Esophagus squamous epithelium (tissue), 5 donors: Measurements from ENCODE around the gene ENDOU. TPM values are rescaled to one million over a fixed set of nuclear protein-coding genes. Genes with fewer than 3 reads are reported as not detected.
A peak's percentile ranks its signal among the peaks of the same experiment; 100 is the strongest.

Experiments used
- DNase-seq: peaks from one replicate; lab custom pipeline; 2025; lab: John Stamatoyannopoulos, UW
- H3K27ac ChIP-seq, 4 donors: fragments of 200-600 bp; sonication (generic); one replicate each; pipeline ENCODE4 v1.5.1; 2016 to 2019; ENCODE audit warnings: mild to moderate bottlenecking in 1 of 4
- H3K27me3 ChIP-seq, 4 donors: fragments of 200-600 bp; sonication (generic); 1 replicate in 3 of 4; 2 replicates in 1 of 4; pipeline versions ENCODE4 v1.5.1 to v1.6.0; 2017 to 2021; ENCODE audit warnings: antibody characterized with exemption in 1 of 4
- H3K36me3 ChIP-seq, 3 donors: fragments of 200-600 bp; sonication (generic); one replicate each; pipeline ENCODE4 v1.5.1; 2016 to 2019
- H3K4me1 ChIP-seq, 3 donors: fragments of 200-600 bp; sonication (generic); one replicate each; pipeline ENCODE4 v1.5.1; 2017 to 2019
- H3K4me3 ChIP-seq, 4 donors: fragments of 200-600 bp; sonication (generic); 1 replicate in 3 of 4; 2 replicates in 1 of 4; pipeline ENCODE4 v1.5.1; 2016 to 2019; ENCODE audit warnings: mild to moderate bottlenecking in 2 of 4, moderate library complexity in 1 of 4
- H3K9me3 ChIP-seq, 3 donors: fragments of 200-600 bp; sonication (generic); one replicate each; pipeline ENCODE4 v1.5.1; 2016 to 2019
- POLR2A ChIP-seq, 4 donors: fragments of 450-650 bp; IDR thresholded peaks; one replicate each; pipeline ENCODE4 v1.6.1; 2017; ENCODE audit warnings: antibody characterized with exemption in 4 of 4, mild to moderate bottlenecking in 4 of 4, moderate library complexity in 3 of 4
- WGBS, 2 donors: methylation state at CpG; one replicate each; pipeline ENCODE4 v1.1.5; 2018; 5-methylcytosine and 5-hydroxymethylcytosine counted together
- intact Hi-C: fragments of 100-400 bp; cut with DNase I; formaldehyde crosslinking; loops from one replicate; pipeline ENCODE4 v1.15.0; 2022
- total RNA-seq, 4 donors: library from RNA; depleted of rRNA; stranded (reverse); fragments of >200 nt; gene quantifications; one replicate each; pipeline ENCODE4 v1.1.0, GENCODE V29; 2016
- TF ChIP-seq, protein P1 (sequence below), 6 experiments: fragments of 450-650 bp in 4 of 6; fragments of 200-600 bp in 2 of 6; sonication (generic) in 2 of 6; IDR thresholded peaks; one replicate each; pipeline ENCODE4 v1.5.1; 2016 to 2019; ENCODE audit warnings: antibody characterized with exemption in 6 of 6, mild to moderate bottlenecking in 4 of 6, moderate library complexity in 4 of 6
- donor health status: DM: yes; HTN: yes; CAD: no.

Gene ENDOU
- total RNA-seq, 4 donors from 2014 or later: 39.8 to 112 (median 46.3) TPM

- Histone ChIP-seq H3K4me1 (peaks cover 54 to 77% (median 62%) of the 10 kb centered on the region in 3 donors), H3K4me3 (peak overlapping the region; percentile 54 to 77 (median 72)), H3K27me3 (no peaks in the 10 kb centered on the region), H3K27ac (peak overlapping the region; percentile 90 to 93 (median 91)), H3K36me3 (no peaks in the 10 kb centered on the region), H3K9me3 (no peaks in the 10 kb centered on the region)
- intact Hi-C loops: no loop called here
- no peak for DNase-seq
- no peak for TF ChIP-seq POLR2A (IDR thresholded peaks at IDR 0.05)
- TF ChIP-seq, protein P1, sequence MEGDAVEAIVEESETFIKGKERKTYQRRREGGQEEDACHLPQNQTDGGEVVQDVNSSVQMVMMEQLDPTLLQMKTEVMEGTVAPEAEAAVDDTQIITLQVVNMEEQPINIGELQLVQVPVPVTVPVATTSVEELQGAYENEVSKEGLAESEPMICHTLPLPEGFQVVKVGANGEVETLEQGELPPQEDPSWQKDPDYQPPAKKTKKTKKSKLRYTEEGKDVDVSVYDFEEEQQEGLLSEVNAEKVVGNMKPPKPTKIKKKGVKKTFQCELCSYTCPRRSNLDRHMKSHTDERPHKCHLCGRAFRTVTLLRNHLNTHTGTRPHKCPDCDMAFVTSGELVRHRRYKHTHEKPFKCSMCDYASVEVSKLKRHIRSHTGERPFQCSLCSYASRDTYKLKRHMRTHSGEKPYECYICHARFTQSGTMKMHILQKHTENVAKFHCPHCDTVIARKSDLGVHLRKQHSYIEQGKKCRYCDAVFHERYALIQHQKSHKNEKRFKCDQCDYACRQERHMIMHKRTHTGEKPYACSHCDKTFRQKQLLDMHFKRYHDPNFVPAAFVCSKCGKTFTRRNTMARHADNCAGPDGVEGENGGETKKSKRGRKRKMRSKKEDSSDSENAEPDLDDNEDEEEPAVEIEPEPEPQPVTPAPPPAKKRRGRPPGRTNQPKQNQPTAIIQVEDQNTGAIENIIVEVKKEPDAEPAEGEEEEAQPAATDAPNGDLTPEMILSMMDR (IDR thresholded peaks at IDR 0.05): no peak
- 54 to 64% methylated on average over 4 to 5 of the region's 7 CpGs for WGBS, 2 donors
Observed at GRCh38 chr12:47757364-47757839, 32.1 kb upstream of the ENDOU start.

- Histone ChIP-seq H3K4me3 (peak overlapping the region in 3 of 4 donors; percentile 70 to 77 (median 73)), H3K4me1 (peaks cover 67 to 91% (median 74%) of the 10 kb centered on the region in 3 donors), H3K27me3 (no peaks in the 10 kb centered on the region), H3K36me3 (peaks cover 0 to 13% (median 0%) of the 10 kb centered on the region in 3 donors), H3K9me3 (no peaks in the 10 kb centered on the region), H3K27ac (peak overlapping the region; percentile 84 to 93 (median 90))
- DNase-seq: no peak
- TF ChIP-seq, protein P1 (IDR thresholded peaks at IDR 0.05): no peak
- TF ChIP-seq POLR2A (IDR thresholded peaks at IDR 0.05): no peak
- WGBS, 2 donors: 67 to 78% methylated on average over 9 to 10 of the region's 12 CpGs
- intact Hi-C loops: no loop called here
Observed at GRCh38 chr12:47755655-47756562, 30.6 kb upstream of the ENDOU start.

DNA sequence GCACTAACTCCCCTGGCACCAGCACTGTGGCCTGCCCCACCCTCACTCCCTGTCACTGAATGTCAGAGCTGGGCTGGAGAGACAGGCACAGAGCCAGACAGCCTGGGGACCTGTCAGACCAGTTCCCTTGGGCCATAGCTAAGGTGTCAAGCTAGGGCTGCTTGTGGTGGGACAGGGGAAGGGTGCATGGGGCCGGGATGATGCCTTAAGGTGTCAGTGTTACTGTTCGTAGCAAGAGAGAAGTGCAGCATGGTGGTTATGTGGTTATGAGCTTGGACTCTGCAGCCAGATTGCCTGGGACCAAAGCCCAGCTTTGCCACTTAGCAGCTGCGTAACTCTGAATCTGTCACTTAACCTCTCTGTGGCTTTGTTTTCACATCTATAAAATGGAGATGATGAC, 29.6 kb upstream of the ENDOU start:
- TF ChIP-seq POLR2A (IDR thresholded peaks at IDR 0.05): no peak
- TF ChIP-seq, protein P1 (IDR thresholded peaks at IDR 0.05): no peak
- Histone ChIP-seq H3K27me3 (no peaks in the 10 kb centered on the region), H3K4me1 (peaks cover 67 to 91% (median 73%) of the 10 kb centered on the region in 3 donors), H3K36me3 (peaks cover 0 to 24% (median under 1%) of the 10 kb centered on the region in 3 donors), H3K9me3 (no peaks in the 10 kb centered on the region), H3K4me3 (peak overlapping the region in 3 of 4 donors; percentile 7 to 77 (median 70)), H3K27ac (peak overlapping the region; percentile 84 to 93 (median 90))
- WGBS, 2 donors: 48 to 86% methylated on average over 2 of the region's 3 CpGs
- intact Hi-C loops: no loop called here
- DNase-seq: no peak

DNA sequence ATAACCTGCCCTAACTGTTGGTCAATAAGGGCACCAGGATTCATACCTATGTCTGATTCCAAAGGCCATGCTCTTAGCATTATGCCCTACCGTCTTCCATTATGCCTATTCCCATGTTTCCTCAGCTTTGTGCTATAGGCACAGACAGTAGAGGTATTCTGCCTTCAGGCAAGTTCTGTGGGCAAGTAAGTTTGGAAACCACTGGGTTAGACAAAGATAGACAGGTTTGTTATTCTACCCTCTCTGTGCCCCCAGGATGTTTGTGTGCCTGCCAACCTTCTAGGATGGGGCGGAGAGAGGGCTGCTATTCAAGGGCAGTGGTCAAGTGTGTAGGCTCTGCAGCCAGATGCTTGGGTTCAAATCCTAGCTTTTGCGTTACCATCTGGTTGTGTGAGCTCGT, 28.8 kb upstream of the ENDOU start:
- peaks cover 0 to 31% (median 5%) of the 10 kb centered on the region in 3 donors for H3K36me3 ChIP-seq
- intact Hi-C loops: no loop called here
- H3K9me3 ChIP-seq: no peaks in the 10 kb centered on the region
- no peaks in the 10 kb centered on the region for H3K27me3 ChIP-seq
- H3K4me3 ChIP-seq: peak overlapping the region in 2 of 4 donors; percentile 70 to 77
- 55 to 79% methylated on average over 4 of the region's 4 CpGs for WGBS, 2 donors
- TF ChIP-seq, protein P1 (IDR thresholded peaks at IDR 0.05): no peak
- no peak for TF ChIP-seq POLR2A (IDR thresholded peaks at IDR 0.05)
- no peak for DNase-seq
- peaks cover 61 to 83% (median 66%) of the 10 kb centered on the region in 3 donors for H3K4me1 ChIP-seq
- peak overlapping the region; percentile 84 to 93 (median 90) for H3K27ac ChIP-seq
